MG63 (cell line): Measurements from ENCODE around the gene DCTN3. TPM values are rescaled to one million over a fixed set of nuclear protein-coding genes. Genes with fewer than 3 reads are reported as not detected.

Experiments
- DNase-seq: peaks from one replicate; pipeline ENCODE4 v3.0.0-alpha.2; 2020
- H3K27me3 ChIP-seq: fragments of 250-450 bp; sonication (Bioruptor Pico); 2 replicates; pipeline ENCODE4 v1.5.1; 2020; ENCODE audit warnings: mild to moderate bottlenecking, moderate library complexity
- H3K36me3 ChIP-seq: fragments of 250-450 bp; sonication (Bioruptor Pico); 2 replicates; pipeline ENCODE4 v1.5.1; 2020; ENCODE audit warnings: mild to moderate bottlenecking, moderate library complexity
- H3K4me3 ChIP-seq: fragments of 250-450 bp; sonication (Bioruptor Pico); 2 replicates; pipeline ENCODE4 v1.5.1; 2020; ENCODE audit warnings: mild to moderate bottlenecking, moderate library complexity
- H3K9me3 ChIP-seq: fragments of 250-450 bp; sonication (Bioruptor Pico); 2 replicates; pipeline ENCODE4 v1.5.1; 2020; ENCODE audit warnings: mild to moderate bottlenecking, moderate library complexity
- total RNA-seq: library from RNA; depleted of rRNA; stranded (reverse); fragments of >200 nt; shearing (Covaris generic); gene quantifications from 2 replicates; pipeline ENCODE4 v1.2.3, GENCODE V29; 2014; ENCODE audit warnings: low replicate concordance; rRNA removed

Gene DCTN3
- 91.0 and 107 TPM in 2 replicates for total RNA-seq

DNA sequence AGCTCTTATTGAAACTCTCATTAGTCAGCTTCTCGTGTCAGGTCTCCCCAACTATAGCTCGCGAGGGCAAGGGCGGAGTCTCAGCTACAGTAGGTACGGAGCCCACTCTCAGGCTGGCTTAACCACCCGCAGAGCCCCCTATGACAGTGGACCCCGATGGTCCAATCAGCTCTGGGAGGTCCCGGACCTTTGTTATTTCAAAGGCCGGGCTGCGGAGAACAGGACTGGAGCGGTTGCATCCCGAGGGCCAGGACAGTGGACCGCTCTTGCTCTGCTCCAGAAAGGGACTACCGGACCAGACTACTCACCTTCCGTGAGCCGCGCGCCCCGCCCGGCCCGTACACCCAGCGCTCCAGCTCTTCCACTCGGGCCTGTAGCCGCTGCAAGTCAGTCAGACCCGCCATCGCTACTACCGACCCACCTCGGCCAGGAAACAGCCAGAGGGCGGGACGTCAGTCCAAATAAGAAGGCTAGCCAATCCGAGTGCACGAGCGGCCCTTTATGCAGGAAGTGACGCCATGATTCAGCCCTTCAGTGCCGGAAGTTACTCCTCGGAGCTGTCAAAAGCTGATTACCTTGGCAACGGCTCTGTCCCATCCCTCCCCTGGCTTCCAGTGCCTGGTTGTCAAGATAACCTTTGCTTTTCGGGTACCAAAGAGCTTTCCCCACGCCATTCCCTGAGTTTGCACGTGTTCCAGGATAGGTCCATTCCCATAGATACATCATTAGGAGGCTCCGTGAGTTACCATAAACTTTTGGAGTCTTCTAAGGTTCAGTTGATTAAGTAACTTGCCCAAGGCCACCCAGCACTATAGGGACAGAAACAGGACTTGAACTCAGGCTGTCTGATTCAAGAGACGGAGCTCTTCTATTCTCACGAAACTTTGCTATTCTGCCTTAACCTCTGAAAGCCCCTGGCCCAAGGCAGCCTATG is at the start of gene DCTN3:
DCTN3 (minus strand) TSS at position 435 of the 934 bp plus-strand sequence; CDS start at position 404, 31 bp downstream.
- peaks cover 4% of the 10 kb centered on the region; the same call in 1 of the 2 replicates for H3K36me3 ChIP-seq
- peak within 1 kb of the TSS; percentile 84 for H3K4me3 ChIP-seq
- no peaks in the 10 kb centered on the region for H3K9me3 ChIP-seq
- peak; percentile 88 for DNase-seq
- H3K27me3 ChIP-seq: no peaks in the 10 kb centered on the region

DNA sequence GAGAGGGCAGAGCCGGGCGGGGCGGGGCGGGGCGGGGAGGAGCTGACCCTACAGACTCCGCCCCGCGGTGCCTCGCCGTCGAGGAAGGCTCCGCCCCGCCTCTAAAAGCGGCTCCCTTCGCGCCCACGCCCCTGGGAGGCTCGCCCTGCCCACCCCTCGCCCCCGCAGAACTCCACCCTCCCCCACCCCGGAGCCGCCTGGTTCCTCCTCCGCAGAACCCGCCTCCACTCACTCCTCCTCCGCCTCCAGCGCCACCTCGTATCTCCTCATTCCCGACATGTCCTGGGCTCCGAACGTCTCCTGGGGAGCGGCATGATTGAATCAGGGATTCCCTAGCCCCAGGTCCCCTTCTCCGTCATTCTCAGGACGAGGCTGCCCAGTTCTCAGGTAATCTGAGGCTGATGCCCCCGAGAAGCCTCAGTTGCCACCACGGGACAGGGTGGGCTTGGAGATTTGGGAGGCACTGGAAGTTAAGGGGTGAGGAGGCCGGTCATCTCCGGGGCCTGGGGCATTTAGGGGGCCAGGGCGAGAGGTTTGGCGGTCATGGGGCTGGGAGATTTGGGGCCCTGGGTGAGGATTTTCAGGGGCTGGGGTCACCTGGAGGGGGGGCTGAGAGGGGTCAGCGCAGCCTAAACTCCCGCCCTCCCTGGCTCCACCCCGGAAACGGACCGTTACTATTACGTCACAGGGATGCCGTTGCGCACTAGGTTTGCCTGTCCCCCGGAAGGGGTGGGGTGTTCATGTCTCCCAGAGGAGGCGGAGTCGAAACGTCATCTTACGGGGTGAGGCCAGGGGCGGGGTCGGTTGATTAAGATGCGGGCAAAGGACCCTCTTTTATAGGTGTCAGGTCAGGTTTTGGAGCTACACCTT is 45.3 kb upstream of the DCTN3 start:
- Histone ChIP-seq H3K36me3 (no peaks in the 10 kb centered on the region), H3K9me3 (no peaks in the 10 kb centered on the region), H3K27me3 (no peaks in the 10 kb centered on the region), H3K4me3 (peak overlapping the region; percentile 86)
- peak; percentile 84 for DNase-seq

DNA sequence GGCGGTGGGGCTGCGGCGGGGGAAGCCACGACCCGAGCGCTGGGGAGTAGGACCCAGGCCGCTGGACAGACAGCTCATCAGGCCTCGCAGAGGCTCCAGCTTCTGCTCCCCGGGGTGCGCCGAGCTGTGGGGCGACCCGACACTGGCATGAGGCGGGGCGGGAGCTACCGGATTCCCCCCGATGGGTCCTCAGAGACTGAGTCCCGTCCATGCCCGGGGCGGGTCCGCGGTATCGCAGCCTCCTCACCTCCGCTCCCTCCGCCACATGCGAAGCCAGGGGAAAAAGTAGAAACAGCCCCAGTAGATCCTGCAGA is 44.7 kb upstream of the DCTN3 start:
- no peak for DNase-seq
- Histone ChIP-seq H3K9me3 (no peaks in the 10 kb centered on the region), H3K4me3 (peak overlapping the region; percentile 86), H3K27me3 (no peaks in the 10 kb centered on the region), H3K36me3 (no peaks in the 10 kb centered on the region)

- no peaks in the 10 kb centered on the region for H3K36me3 ChIP-seq
- H3K4me3 ChIP-seq: peak overlapping the region; percentile 86
- H3K27me3 ChIP-seq: no peaks in the 10 kb centered on the region
- DNase-seq: peak; percentile 72
- H3K9me3 ChIP-seq: no peaks in the 10 kb centered on the region
Measured at GRCh38 chr9:34664281-34665066, 44.2 kb upstream of the DCTN3 start.

GRCh38 chr9:34663303-34663605 is 43.0 kb upstream of the DCTN3 start:
- no peaks in the 10 kb centered on the region for H3K27me3 ChIP-seq
- no peaks in the 10 kb centered on the region for H3K36me3 ChIP-seq
- no peak overlapping the region for H3K4me3 ChIP-seq
- no peaks in the 10 kb centered on the region for H3K9me3 ChIP-seq
- DNase-seq: no peak

GRCh38 chr9:34662526-34663302 is 42.4 kb upstream of the DCTN3 start, which contains the start of gene CCL27:
Gene CCL27 (minus strand): TSS chr9:34662657. CDS start chr9:34662633, 24 bp downstream.
- no peak for DNase-seq
- H3K27me3 ChIP-seq: no peaks in the 10 kb centered on the region

DNA sequence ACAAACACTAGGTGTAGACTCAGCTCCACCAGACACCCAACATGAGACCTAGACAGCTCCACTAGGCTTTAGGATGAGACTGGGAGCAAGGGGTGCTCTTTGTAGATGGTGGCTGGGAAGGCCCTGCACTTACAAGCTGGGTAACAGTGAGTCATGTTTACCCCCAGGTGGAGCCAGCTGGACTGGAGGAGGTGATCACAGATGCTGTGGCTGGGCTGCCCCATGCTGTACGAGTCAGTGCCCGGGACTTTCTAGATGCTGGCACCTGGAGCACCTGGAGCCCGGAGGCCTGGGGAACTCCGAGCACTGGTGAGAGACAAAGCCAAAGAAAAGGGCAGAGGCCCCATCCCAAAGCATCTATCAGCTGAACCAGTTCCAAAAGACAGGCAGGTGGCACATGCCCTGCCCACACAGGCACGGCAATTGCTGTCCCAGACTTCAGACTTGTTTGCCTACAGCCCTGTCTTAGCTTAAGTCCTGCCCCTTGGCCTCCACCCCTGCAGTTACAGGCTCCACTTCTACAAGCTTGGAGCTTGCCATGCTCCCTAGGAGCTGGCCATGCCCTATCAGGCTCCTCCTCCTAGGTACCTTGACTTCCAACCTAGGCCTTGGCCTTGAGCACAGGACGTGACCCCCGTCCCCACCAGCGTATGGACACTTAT is 39.4 kb upstream of the DCTN3 start:
- no peak for DNase-seq
- no peaks in the 10 kb centered on the region for H3K36me3 ChIP-seq
- no peaks in the 10 kb centered on the region for H3K27me3 ChIP-seq
- no peaks in the 10 kb centered on the region for H3K9me3 ChIP-seq
- H3K4me3 ChIP-seq: no peak overlapping the region

More at GRCh38 chr9:34662526-34663302, 42.4 kb upstream of the DCTN3 start, which contains the start of gene CCL27:
- Histone ChIP-seq H3K9me3 (no peaks in the 10 kb centered on the region), H3K4me3 (no peak within 1 kb of the TSS), H3K36me3 (no peaks in the 10 kb centered on the region)

GRCh38 chr9:34658461-34658860 is 38.2 kb upstream of the DCTN3 start:
- H3K4me3 ChIP-seq: no peak overlapping the region
- H3K36me3 ChIP-seq: no peaks in the 10 kb centered on the region
- no peaks in the 10 kb centered on the region for H3K9me3 ChIP-seq
- H3K27me3 ChIP-seq: no peaks in the 10 kb centered on the region
- no peak for DNase-seq

GRCh38 chr9:34656992-34657391 is 36.7 kb upstream of the DCTN3 start:
- no peak for DNase-seq
- Histone ChIP-seq H3K9me3 (no peaks in the 10 kb centered on the region), H3K27me3 (no peaks in the 10 kb centered on the region), H3K36me3 (no peaks in the 10 kb centered on the region), H3K4me3 (no peak overlapping the region)

- H3K4me3 ChIP-seq: no peak overlapping the region
- no peaks in the 10 kb centered on the region for H3K36me3 ChIP-seq
- no peaks in the 10 kb centered on the region for H3K9me3 ChIP-seq
- DNase-seq: no peak
- H3K27me3 ChIP-seq: no peaks in the 10 kb centered on the region
Measured at GRCh38 chr9:34655394-34655793, 35.1 kb upstream of the DCTN3 start.

DNA sequence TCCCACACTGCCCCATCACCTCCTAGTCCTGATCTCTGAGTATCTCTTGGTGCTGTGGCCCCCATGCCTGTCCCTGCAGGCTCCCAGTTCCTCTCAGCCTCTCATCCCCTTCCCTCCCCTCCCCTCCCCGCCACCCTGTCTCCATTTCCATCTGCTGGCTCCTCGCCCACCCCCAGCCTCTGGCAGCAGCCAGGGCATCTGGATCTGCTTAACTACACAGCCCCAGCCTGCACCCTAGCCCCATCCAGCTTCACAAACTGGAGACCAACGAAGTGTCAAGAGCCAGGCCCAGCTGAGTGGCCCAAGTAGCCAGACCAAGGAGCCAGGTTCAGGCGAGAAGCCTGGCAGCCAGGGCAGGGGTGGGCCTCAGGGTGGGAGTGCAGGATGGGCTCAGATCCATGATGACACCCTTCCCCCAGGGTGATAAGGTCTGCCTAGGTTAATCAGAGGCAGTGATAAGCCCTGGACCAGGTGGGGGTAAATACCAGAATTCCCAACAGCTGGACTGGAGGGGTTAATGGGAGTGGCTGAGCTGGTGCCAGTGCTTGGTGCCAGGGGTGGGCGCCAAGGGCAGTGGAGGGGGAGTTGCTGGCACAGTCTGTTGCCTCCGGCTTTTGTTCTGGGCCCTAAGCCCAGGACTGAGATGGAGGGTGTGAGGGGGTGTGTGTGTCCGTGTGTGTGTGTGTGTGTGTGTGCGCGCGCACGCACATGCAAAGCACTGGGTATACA is 34.2 kb upstream of the DCTN3 start:
- H3K36me3 ChIP-seq: no peaks in the 10 kb centered on the region
- H3K9me3 ChIP-seq: no peaks in the 10 kb centered on the region
- H3K4me3 ChIP-seq: no peak overlapping the region
- no peaks in the 10 kb centered on the region for H3K27me3 ChIP-seq
- DNase-seq: peak; percentile 87

- DNase-seq: peak; percentile 31
- Histone ChIP-seq H3K36me3 (no peaks in the 10 kb centered on the region; the same call in 1 of the 2 replicates), H3K9me3 (no peaks in the 10 kb centered on the region), H3K4me3 (no peak overlapping the region; the same call in 1 of the 2 replicates), H3K27me3 (no peaks in the 10 kb centered on the region)
Measured at GRCh38 chr9:34653151-34654072, 33.1 kb upstream of the DCTN3 start.

DNA sequence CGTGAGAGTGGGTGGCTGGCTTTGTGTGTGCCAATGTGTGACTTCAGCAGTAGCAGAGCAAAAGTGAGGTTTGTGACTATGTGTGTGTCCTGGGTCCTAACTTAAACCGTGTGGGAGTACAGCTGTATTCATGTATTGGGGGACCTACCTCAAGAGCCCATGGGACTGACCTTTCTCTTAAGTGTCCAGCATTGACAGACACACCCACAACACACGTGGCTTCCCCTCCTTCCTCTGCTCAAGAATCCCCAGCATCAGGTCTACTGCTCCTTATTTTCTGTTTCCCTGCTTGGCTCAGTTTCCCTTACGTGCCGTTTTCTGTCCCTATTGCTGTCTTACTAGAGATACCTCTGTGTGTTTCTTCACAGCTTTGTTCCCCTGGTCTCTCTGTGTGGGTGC is 32.3 kb upstream of the DCTN3 start:
- Histone ChIP-seq H3K36me3 (no peaks in the 10 kb centered on the region; the same call in 1 of the 2 replicates), H3K27me3 (no peaks in the 10 kb centered on the region), H3K4me3 (peak overlapping the region; percentile 52), H3K9me3 (no peaks in the 10 kb centered on the region)
- no peak for DNase-seq
